ENCODE data around the gene DAP3. TPM values are rescaled to one million over a fixed set of nuclear protein-coding genes. Genes with fewer than 3 reads are reported as not detected.
"Not testable (repeated sequence)": the region's sequence is repeated elsewhere in the genome, so short reads cannot be mapped to it uniquely, and the experiment has no call there.

Gene DAP3
- polyA plus RNA-seq, 1 experiment: 150 TPM

DNA sequence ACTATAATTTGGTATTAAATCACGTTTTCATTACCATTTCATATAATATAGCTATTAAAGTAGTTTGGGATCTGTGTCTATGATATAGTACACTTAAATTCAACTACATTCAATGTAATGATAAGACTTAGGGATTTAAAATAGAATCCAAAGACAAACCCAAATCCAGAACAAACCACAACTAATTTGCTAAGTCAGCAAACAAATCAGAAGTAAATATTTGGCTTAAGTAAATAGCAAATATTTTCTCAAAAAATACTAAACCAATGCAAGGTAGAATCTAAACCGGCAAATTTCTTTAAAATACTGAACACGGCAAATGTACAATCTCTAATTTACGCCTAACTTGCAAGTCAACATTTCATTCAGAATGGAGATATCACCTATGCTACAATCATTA is 17.1 kb upstream of the DAP3 start:
- ChIA-PET CTCF (no interaction called here), POLR2A (interaction anchor here (0.5 kb wide), 1 partner anchor 1063 kb away, joined by 5 read pairs; no protein-coding TSS in a partner anchor)
- Histone ChIP-seq H3K4me3 (ENCODE audit: low read depth, low read length) (no peak overlapping the region), H3K27ac (ENCODE audit: low read depth, low read length) (no peak overlapping the region), H3K9me3 (ENCODE audit: control insufficient read depth, insufficient read depth, low read length) (no peaks in the 10 kb centered on the region), H3K27me3 (ENCODE audit: control insufficient read depth, insufficient read depth, low read length) (no peaks in the 10 kb centered on the region)
- DNase-seq (ENCODE audit: low read depth, low spot score): no peak
- TF ChIP-seq, protein P1, sequence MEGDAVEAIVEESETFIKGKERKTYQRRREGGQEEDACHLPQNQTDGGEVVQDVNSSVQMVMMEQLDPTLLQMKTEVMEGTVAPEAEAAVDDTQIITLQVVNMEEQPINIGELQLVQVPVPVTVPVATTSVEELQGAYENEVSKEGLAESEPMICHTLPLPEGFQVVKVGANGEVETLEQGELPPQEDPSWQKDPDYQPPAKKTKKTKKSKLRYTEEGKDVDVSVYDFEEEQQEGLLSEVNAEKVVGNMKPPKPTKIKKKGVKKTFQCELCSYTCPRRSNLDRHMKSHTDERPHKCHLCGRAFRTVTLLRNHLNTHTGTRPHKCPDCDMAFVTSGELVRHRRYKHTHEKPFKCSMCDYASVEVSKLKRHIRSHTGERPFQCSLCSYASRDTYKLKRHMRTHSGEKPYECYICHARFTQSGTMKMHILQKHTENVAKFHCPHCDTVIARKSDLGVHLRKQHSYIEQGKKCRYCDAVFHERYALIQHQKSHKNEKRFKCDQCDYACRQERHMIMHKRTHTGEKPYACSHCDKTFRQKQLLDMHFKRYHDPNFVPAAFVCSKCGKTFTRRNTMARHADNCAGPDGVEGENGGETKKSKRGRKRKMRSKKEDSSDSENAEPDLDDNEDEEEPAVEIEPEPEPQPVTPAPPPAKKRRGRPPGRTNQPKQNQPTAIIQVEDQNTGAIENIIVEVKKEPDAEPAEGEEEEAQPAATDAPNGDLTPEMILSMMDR (IDR thresholded peaks at IDR 0.05; ENCODE audit: low read depth, low read length): no peak

DNA sequence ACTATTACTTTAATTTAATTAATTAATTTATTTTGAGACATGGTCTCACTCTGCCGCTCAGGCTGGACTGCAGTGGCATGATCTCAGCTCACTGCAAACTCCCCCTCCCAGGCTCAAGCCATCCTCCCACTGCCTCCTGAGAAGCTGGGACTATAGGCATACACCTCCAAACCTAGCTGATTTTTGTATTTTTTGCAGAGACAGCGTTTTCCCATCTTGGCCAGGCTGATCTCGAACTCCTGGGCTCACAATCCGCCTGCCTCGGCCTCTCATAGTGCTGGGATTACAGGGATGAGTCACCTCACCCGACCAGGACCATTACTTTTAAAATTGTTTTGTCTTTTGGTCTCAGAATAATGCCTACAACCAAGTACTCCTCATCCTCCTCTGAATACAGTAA is 15.9 kb upstream of the DAP3 start:
- ChIA-PET POLR2A (interaction anchor here (0.6 kb wide), 1 partner anchor 75 kb away, joined by 3 read pairs; no protein-coding TSS in a partner anchor), CTCF (interaction anchor here (1.3 kb wide), 1 partner anchor 25 kb away, joined by 3 read pairs; no protein-coding TSS in a partner anchor)
- Histone ChIP-seq H3K27me3 (ENCODE audit: control insufficient read depth, insufficient read depth, low read length) (no peaks in the 10 kb centered on the region), H3K27ac (ENCODE audit: low read depth, low read length) (no peak overlapping the region), H3K4me3 (ENCODE audit: low read depth, low read length) (no peak overlapping the region), H3K9me3 (ENCODE audit: control insufficient read depth, insufficient read depth, low read length) (no peaks in the 10 kb centered on the region)
- DNase-seq (ENCODE audit: low read depth, low spot score): no peak
- TF ChIP-seq, protein P1 (IDR thresholded peaks at IDR 0.05; ENCODE audit: low read depth, low read length): no peak

DNA sequence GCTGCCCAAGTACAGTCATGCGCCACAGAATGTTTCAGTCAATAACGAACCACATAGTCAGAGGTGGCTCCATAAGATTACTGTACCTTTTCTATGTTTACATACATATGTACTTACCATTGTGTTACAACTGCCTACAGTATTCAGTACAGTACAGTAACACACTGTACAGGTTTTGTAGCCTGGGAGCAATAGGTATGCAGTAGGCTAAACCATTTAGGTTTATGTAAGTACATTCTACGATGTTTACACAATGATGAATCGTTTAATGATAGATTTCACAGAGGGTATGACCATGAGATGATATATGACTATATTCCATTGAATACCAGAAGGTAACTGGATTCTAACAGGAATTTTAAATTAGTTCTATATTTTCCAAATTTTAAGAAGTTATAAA is 10.9 kb upstream of the DAP3 start:
- ChIA-PET POLR2A (no interaction called here), CTCF (no interaction called here)
- H3K4me3 ChIP-seq (ENCODE audit: low read depth, low read length): no peak overlapping the region

DNA sequence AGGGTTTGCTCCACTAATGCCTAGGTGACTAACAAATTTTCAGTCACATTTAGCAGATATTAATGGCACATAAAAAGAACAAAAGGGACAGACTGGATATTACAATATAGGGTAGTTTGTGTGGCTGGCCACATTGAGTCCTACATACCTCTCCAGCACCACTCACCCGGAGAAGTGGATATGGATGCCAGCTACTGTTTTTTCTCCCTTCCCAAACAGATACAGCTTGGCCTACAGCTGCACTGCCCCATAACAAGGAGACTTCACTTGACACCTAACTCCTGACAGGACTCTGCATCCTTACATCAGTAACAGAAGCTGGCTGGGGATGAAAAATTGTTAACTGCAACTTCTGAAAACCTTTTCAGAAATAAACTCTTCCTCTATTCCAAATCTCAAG is 9.9 kb upstream of the DAP3 start:
- H3K9me3 ChIP-seq (ENCODE audit: control insufficient read depth, insufficient read depth, low read length); H3K27ac ChIP-seq (ENCODE audit: low read depth, low read length); CTCF ChIA-PET; POLR2A ChIA-PET; H3K27me3 ChIP-seq (ENCODE audit: control insufficient read depth, insufficient read depth, low read length); DNase-seq (ENCODE audit: low read depth, low spot score); H3K4me3 ChIP-seq (ENCODE audit: low read depth, low read length): not testable (repeated sequence)

More for the DNA sequence above, 10.9 kb upstream of the DAP3 start:
- H3K27me3 ChIP-seq (ENCODE audit: control insufficient read depth, insufficient read depth, low read length): no peaks in the 10 kb centered on the region
- no peaks in the 10 kb centered on the region for H3K9me3 ChIP-seq (ENCODE audit: control insufficient read depth, insufficient read depth, low read length)
- no peak for DNase-seq (ENCODE audit: low read depth, low spot score)
- TF ChIP-seq, protein P1 (IDR thresholded peaks at IDR 0.05; ENCODE audit: low read depth, low read length): no peak
- no peak overlapping the region for H3K27ac ChIP-seq (ENCODE audit: low read depth, low read length)

DNA sequence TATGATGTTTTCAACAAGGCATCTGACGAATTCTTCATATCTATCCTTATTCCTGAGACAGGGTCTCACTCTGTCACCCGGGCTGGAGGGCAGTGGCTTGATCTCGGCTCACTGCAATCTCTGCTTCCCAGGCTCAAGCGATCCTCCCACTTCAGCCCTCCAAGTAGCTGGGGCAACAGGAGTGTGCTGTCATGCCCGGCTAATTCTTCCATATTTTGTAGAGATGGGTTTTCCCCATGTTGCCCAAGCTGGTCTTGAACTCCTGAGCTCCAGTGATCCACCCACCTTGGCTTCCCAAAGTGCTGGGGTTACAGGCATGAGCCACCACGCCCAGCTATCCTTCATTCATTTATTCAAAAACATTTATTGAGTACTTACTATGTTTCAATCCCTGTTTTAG is 8.4 kb upstream of the DAP3 start:
- TF ChIP-seq, protein P1 (IDR thresholded peaks at IDR 0.05; ENCODE audit: low read depth, low read length): no peak
- no peak for DNase-seq (ENCODE audit: low read depth, low spot score)
- Histone ChIP-seq H3K27ac (ENCODE audit: low read depth, low read length) (no peak overlapping the region), H3K9me3 (ENCODE audit: control insufficient read depth, insufficient read depth, low read length) (no peaks in the 10 kb centered on the region), H3K4me3 (ENCODE audit: low read depth, low read length) (no peak overlapping the region), H3K27me3 (ENCODE audit: control insufficient read depth, insufficient read depth, low read length) (no peaks in the 10 kb centered on the region)
- ChIA-PET CTCF (interaction anchor here (0.6 to 1.2 kb wide), 4 partner anchors 15 to 243 kb away, joined by 3 to 6 read pairs (median 3); no protein-coding TSS in a partner anchor), POLR2A (no interaction called here)

All from AG04450 (cell line).